Glutamatergic neuron (in vitro differentiated cells): ENCODE data around the gene ARHGAP10. TPM values are rescaled to one million over a fixed set of nuclear protein-coding genes. Genes with fewer than 3 reads are reported as not detected.

ENCODE experiments used
- DNase-seq: peaks from one replicate; pipeline ENCODE4 v3.0.0; 2022
- H3K27ac Mint-ChIP-seq: one replicate; pipeline ENCODE4 v1.8.0; 2020; ENCODE audit warnings: mild to moderate bottlenecking, mixed read lengths, inconsistent platforms; ENCODE audit not compliant: unreplicated experiment
- H3K27me3 Mint-ChIP-seq: one replicate; pipeline ENCODE4 v1.8.0; 2020; ENCODE audit warnings: mild to moderate bottlenecking, moderate library complexity, mixed read lengths, inconsistent platforms; ENCODE audit not compliant: unreplicated experiment
- H3K36me3 Mint-ChIP-seq: one replicate; pipeline ENCODE4 v1.8.0; 2020; ENCODE audit warnings: mild to moderate bottlenecking, mixed read lengths, inconsistent platforms; ENCODE audit not compliant: unreplicated experiment
- H3K4me1 Mint-ChIP-seq: one replicate; pipeline ENCODE4 v1.8.0; 2020; ENCODE audit warnings: mild to moderate bottlenecking, low read depth, mixed read lengths, inconsistent platforms; ENCODE audit not compliant: unreplicated experiment
- H3K4me3 Mint-ChIP-seq: one replicate; pipeline ENCODE4 v1.8.0; 2020; ENCODE audit warnings: mild to moderate bottlenecking, mixed read lengths, inconsistent platforms; ENCODE audit not compliant: unreplicated experiment
- H3K9me3 Mint-ChIP-seq: one replicate; pipeline ENCODE4 v1.8.0; 2020; ENCODE audit warnings: mild to moderate bottlenecking, moderate library complexity, mixed read lengths, inconsistent platforms; ENCODE audit not compliant: unreplicated experiment
- total RNA-seq: library from RNA; stranded (reverse); fragmentation: NEBNext Ultra II Directional; extraction: Animal tissue kit (Norgen Biotek cat#: 25700); gene quantifications from one replicate; pipeline ENCODE4 v1.2.1, GENCODE V29; 2021; ENCODE audit not compliant: unreplicated experiment
- TF ChIP-seq, protein P1 (sequence below): fragments of 200-600 bp; sonication (generic); IDR thresholded peaks from one replicate; pipeline ENCODE4 v1.5.0; 2021; ENCODE audit not compliant: partially characterized antibody, unreplicated experiment

ARHGAP10 gene
- total RNA-seq, 1 donor from 2014 or later = 19.7 TPM

DNA sequence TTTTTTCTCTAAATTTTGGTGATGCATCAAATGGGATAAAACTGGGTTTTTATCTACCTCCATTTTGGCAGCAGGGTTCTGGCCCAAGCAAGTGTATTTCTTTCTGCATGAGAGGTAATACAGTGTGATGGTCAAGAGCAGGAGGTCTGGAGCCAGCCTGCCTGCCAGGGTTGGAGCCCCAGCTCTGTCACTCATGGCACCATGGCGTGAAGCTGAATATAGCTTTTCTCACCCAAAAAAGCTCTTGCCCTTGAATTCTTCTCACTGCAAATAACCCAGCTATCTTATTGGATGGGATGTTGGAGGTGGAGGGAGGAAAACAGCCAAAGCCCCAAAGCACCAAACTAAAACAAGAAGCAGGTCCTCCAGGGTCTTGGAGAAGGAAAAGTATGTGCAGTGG, 218.4 kb downstream of the ARHGAP10 start:
- Mint-ChIP-seq H3K27ac (no peak overlapping the region), H3K9me3 (no peaks in the 10 kb centered on the region), H3K36me3 (no peaks in the 10 kb centered on the region), H3K27me3 (no peaks in the 10 kb centered on the region), H3K4me3 (no peak overlapping the region), H3K4me1 (no peaks in the 10 kb centered on the region)
- TF ChIP-seq, protein P1, sequence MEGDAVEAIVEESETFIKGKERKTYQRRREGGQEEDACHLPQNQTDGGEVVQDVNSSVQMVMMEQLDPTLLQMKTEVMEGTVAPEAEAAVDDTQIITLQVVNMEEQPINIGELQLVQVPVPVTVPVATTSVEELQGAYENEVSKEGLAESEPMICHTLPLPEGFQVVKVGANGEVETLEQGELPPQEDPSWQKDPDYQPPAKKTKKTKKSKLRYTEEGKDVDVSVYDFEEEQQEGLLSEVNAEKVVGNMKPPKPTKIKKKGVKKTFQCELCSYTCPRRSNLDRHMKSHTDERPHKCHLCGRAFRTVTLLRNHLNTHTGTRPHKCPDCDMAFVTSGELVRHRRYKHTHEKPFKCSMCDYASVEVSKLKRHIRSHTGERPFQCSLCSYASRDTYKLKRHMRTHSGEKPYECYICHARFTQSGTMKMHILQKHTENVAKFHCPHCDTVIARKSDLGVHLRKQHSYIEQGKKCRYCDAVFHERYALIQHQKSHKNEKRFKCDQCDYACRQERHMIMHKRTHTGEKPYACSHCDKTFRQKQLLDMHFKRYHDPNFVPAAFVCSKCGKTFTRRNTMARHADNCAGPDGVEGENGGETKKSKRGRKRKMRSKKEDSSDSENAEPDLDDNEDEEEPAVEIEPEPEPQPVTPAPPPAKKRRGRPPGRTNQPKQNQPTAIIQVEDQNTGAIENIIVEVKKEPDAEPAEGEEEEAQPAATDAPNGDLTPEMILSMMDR = no peak
- no peak for DNase-seq

DNA sequence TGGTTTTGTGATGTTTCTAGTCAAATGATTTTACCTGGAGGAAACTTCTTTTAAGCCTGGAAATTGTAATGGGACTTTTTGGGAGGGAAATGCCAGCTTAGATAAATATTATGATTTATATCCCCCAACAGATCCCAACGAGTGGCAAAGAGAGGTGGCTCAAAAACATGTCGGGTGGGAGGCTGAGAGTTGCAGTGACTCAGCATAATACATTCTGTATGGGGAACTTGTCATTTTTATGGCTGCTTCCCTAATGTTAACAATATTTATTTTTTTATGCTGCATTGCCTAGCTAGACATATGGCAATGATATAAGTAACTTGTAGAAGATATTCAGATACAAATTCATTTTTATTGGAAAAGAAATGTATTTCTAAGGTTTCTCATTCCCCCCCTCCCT, 219.0 kb downstream of the ARHGAP10 start:
- H3K4me1 Mint-ChIP-seq = no peaks in the 10 kb centered on the region
- no peaks in the 10 kb centered on the region for H3K9me3 Mint-ChIP-seq
- H3K36me3 Mint-ChIP-seq = no peaks in the 10 kb centered on the region
- DNase-seq = no peak
- TF ChIP-seq, protein P1 = no peak
- H3K27me3 Mint-ChIP-seq = no peaks in the 10 kb centered on the region
- H3K27ac Mint-ChIP-seq = no peak overlapping the region
- no peak overlapping the region for H3K4me3 Mint-ChIP-seq

DNA sequence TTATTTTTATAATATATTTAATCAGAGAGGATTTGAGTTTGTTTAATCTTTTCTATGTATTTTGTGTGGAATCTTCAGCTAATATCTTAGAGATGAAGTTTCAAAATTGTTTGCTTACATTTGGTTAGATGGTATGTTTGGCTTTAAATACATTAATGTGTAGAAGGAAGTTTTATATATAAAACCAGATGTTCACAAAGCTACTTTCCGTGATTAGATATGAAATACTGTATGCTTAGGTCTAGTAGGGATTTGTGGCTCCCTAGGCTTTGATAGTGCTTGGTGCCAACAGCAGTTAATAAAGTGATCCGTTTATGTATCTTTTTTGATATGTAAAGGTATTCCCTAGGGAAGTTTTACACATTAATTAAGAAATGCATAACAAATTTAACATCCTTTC, 223.0 kb downstream of the ARHGAP10 start:
- H3K27ac Mint-ChIP-seq = no peak overlapping the region
- H3K9me3 Mint-ChIP-seq = no peaks in the 10 kb centered on the region
- no peaks in the 10 kb centered on the region for H3K27me3 Mint-ChIP-seq
- H3K4me3 Mint-ChIP-seq = no peak overlapping the region
- H3K4me1 Mint-ChIP-seq = peaks cover 3% of the 10 kb centered on the region
- TF ChIP-seq, protein P1 = no peak
- DNase-seq = no peak
- H3K36me3 Mint-ChIP-seq = no peaks in the 10 kb centered on the region

- no peaks in the 10 kb centered on the region for H3K9me3 Mint-ChIP-seq
- H3K36me3 Mint-ChIP-seq = no peaks in the 10 kb centered on the region
- TF ChIP-seq, protein P1 = no peak
- no peak overlapping the region for H3K4me3 Mint-ChIP-seq
- H3K27ac Mint-ChIP-seq = no peak overlapping the region
- H3K27me3 Mint-ChIP-seq = no peaks in the 10 kb centered on the region
- peaks cover 3% of the 10 kb centered on the region for H3K4me1 Mint-ChIP-seq
- DNase-seq = no peak
Measured at GRCh38 chr4:147955827-147956558, 224.1 kb downstream of the ARHGAP10 start.

DNA sequence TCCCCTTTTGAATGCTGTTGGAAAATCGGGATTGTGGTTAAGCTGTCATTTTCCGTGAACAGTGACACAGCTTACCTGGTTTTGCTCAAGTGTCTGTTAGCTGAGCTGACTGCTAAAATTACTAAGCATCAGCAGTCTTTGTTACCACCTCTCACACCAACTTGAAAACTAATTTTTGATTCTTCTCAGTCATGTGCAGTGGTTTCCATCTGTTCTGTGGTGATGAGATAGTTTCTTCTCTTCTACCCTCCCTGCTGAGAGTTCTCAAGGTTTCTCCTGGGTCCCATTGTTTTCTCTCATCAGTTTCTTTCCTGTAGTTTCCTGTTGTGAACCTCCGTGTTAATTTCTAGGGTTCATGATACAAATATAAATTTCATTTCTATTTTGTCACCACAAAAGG, 225.6 kb downstream of the ARHGAP10 start:
- DNase-seq = no peak
- H3K9me3 Mint-ChIP-seq = no peaks in the 10 kb centered on the region
- TF ChIP-seq, protein P1 = no peak
- no peak overlapping the region for H3K27ac Mint-ChIP-seq
- peaks cover 3% of the 10 kb centered on the region for H3K27me3 Mint-ChIP-seq
- H3K4me3 Mint-ChIP-seq = no peak overlapping the region
- no peaks in the 10 kb centered on the region for H3K36me3 Mint-ChIP-seq
- peaks cover 3% of the 10 kb centered on the region for H3K4me1 Mint-ChIP-seq
